ENCODE measurements around the gene NAXD. TPM values are rescaled to one million over a fixed set of nuclear protein-coding genes. Genes with fewer than 3 reads are reported as not detected.

Gene NAXD
- total and polyA plus RNA-seq, 10 donors, result 25.1 to 40.9 (median 34.1) TPM

GRCh38 chr13:110627351-110627750, 12.0 kb downstream of the NAXD start:
- peaks cover 0 to 64% (median 14%) of the 10 kb centered on the region in 6 donors for H3K4me1 ChIP-seq
- DNase-seq, result no peak
- peak overlapping the region in 1 of 8 donors; percentile 34 for H3K27ac ChIP-seq
- TF ChIP-seq POLR2A (IDR thresholded peaks at IDR 0.05) (no peak), POLR2AphosphoS5 (IDR thresholded peaks at IDR 0.05) (no peak), CTCF (IDR thresholded peaks at IDR 0.05 in 8 of 11, conservative IDR thresholded peaks at IDR 0.05 in 3 of 11) (no peak)
- intact Hi-C loops (cut with DNase I; ENCODE audit: low total_unique reads), result no loop called here
- 90 to 96% (median 95%) methylated on average over 8 of the region's 8 CpGs for WGBS, 5 donors
- no peaks in the 10 kb centered on the region for H3K27me3 ChIP-seq (replicated peaks in 1 of 7)
- peaks cover 0 to 93% (median 45%) of the 10 kb centered on the region in 6 donors for H3K36me3 ChIP-seq
- no peak overlapping the region for H3K4me3 ChIP-seq
- H3K9me3 ChIP-seq, result no peaks in the 10 kb centered on the region

- intact Hi-C loops (cut with DNase I; ENCODE audit: low total_unique reads), result no loop called here
- H3K27ac ChIP-seq, result no peak overlapping the region
- no peak overlapping the region for H3K4me3 ChIP-seq
- WGBS, 5 donors, result 88 to 94% (median 93%) methylated on average over 11 to 12 of the region's 12 CpGs
- H3K4me1 ChIP-seq, result peaks cover 0 to 64% (median 12%) of the 10 kb centered on the region in 6 donors
- TF ChIP-seq POLR2A (IDR thresholded peaks at IDR 0.05) (no peak), POLR2AphosphoS5 (IDR thresholded peaks at IDR 0.05) (no peak), CTCF (IDR thresholded peaks at IDR 0.05 in 8 of 11, conservative IDR thresholded peaks at IDR 0.05 in 3 of 11) (no peak)
- no peak for DNase-seq
- H3K9me3 ChIP-seq, result no peaks in the 10 kb centered on the region
- H3K36me3 ChIP-seq, result peaks cover 0 to 93% (median 41%) of the 10 kb centered on the region in 6 donors
- H3K27me3 ChIP-seq (replicated peaks in 1 of 7), result no peaks in the 10 kb centered on the region
Measured at GRCh38 chr13:110627761-110628476, 12.6 kb downstream of the NAXD start.

- H3K4me3 ChIP-seq, result no peak overlapping the region
Measured at GRCh38 chr13:110628477-110628793, 13.1 kb downstream of the NAXD start.

GRCh38 chr13:110628952-110629701, 13.8 kb downstream of the NAXD start:
- intact Hi-C loops (cut with DNase I; ENCODE audit: low total_unique reads), result no loop called here
- Histone ChIP-seq H3K36me3 (peaks cover 0 to 87% (median 35%) of the 10 kb centered on the region in 6 donors), H3K4me1 (peaks cover 0 to 64% (median 12%) of the 10 kb centered on the region in 6 donors), H3K4me3 (no peak overlapping the region), H3K27me3 (replicated peaks in 1 of 7) (no peaks in the 10 kb centered on the region), H3K27ac (no peak overlapping the region), H3K9me3 (no peaks in the 10 kb centered on the region)
- DNase-seq, result no peak
- no peak for TF ChIP-seq POLR2A (IDR thresholded peaks at IDR 0.05)
- TF ChIP-seq CTCF (IDR thresholded peaks at IDR 0.05 in 8 of 11, conservative IDR thresholded peaks at IDR 0.05 in 3 of 11), result no peak
- TF ChIP-seq POLR2AphosphoS5 (IDR thresholded peaks at IDR 0.05), result no peak
- 87 to 91% (median 88%) methylated on average over 19 of the region's 19 CpGs for WGBS, 5 donors

More at GRCh38 chr13:110628477-110628793, 13.1 kb downstream of the NAXD start:
- Histone ChIP-seq H3K4me1 (peaks cover 0 to 64% (median 12%) of the 10 kb centered on the region in 6 donors), H3K27ac (no peak overlapping the region), H3K9me3 (no peaks in the 10 kb centered on the region), H3K27me3 (replicated peaks in 1 of 7) (no peaks in the 10 kb centered on the region), H3K36me3 (peaks cover 0 to 89% (median 36%) of the 10 kb centered on the region in 6 donors)
- TF ChIP-seq POLR2A (IDR thresholded peaks at IDR 0.05) (no peak), POLR2AphosphoS5 (IDR thresholded peaks at IDR 0.05) (no peak)
- intact Hi-C loops (cut with DNase I; ENCODE audit: low total_unique reads), result no loop called here
- 90 to 94% (median 92%) methylated on average over 13 of the region's 13 CpGs for WGBS, 5 donors
- DNase-seq, result no peak

Measured in spleen (tissue), 11 donors.